NK-92 (cell line): ENCODE measurements around the gene RGL4.
"Not testable (repeated sequence)": the region's sequence is repeated elsewhere in the genome, so short reads cannot be mapped to it uniquely, and the experiment has no call there.

ENCODE experiments used
- DNase-seq: peaks from one replicate; lab custom pipeline; 2025; ENCODE audit not compliant: unreplicated experiment; lab: John Stamatoyannopoulos, UW

Gene RGL4

DNA sequence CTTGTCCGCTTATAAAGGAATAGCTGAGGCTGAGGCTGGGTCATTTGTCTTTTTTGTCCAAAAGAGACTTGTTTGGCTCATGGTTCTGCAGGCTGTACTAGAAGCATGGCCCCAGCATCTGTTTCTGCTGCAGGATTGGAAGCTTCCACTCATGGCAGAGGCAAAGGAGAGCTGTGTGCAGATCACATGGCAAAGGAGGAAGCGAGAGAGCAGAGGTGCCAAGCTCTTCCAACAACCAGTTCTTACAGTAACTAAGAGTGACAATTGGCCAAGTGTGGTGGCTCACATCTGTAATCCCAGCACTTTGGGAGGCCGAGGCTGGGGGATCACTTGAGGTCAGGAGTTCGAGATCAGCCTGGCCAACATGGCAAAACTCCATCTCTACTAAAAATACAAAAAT, 37.3 kb downstream of the RGL4 start:
- DNase-seq = not testable (repeated sequence)

DNA sequence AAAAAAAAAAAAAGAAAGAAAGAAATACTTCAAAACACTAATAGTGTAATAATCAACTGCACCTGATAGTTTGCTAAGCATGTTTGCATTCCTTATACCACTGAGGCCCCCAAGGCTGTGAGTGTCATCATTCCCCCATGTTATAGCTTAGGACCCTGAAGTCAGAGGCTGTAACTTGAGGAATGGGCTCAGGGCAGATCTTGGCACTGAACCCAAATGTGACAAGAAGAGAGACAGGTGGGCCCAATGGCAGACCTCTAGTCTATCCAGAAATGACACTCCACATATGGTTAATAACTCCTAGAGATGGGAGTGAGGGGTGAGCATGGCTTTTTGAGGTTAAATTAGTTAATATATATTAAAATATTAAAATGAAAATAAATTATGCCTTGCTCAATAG, 46.9 kb downstream of the RGL4 start:
- no peak for DNase-seq

DNA sequence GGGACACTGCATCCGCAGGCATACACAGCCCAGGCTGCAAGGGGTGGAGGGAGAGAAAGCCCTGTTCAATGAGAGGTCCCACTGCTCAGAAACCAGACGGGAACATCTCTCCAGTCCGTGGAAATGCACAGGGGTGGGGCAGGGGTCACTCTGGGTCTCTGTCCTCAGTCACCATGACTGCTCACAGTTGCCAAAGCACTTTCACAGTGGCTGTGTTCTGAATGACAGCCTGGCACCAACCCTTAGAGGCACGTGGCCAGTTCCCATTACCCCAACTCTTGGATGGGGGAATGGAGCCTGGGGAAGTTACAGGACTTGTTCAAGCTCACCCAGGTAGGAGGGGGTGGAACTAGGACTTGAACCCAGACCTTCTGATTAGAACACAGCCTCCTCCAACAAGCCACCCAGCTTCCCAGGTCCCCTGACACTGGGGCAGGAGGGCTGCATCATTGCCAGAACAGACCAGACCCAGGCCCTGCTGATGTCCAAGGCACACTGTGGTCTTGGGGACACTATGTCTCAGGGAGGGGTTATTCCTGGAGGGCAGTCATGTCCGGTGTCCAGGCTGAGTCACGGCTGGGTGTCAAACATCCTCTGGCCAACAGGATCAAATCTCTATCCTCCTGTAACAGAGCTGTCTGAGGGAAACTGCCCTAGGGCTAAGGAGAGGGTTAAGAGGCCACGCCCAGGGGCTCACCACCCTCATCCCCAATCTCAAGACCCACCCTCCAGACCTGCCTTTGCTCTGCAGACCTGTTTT, 51.9 kb downstream of the RGL4 start:
- DNase-seq = no peak

DNA sequence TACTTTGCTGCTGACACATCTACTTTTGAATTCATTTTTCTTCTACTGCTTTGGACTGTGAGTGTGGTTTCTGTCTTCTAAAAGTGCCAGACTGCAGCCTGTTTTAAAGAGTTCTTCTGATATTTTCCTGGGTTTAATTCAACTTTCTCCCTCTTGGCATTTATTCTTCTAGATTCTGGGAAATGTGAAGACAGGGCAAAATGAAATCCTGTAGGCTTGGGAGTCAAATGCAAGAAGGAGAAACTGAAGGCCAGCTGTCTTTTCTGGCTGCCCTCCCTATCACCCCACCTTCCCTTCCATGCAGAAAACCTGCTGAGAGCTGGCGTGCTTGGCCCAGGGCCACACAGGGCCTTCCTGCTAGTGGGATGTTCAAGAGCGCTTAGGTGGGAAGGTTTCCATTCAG, 52.5 kb downstream of the RGL4 start:
- DNase-seq = no peak

DNA sequence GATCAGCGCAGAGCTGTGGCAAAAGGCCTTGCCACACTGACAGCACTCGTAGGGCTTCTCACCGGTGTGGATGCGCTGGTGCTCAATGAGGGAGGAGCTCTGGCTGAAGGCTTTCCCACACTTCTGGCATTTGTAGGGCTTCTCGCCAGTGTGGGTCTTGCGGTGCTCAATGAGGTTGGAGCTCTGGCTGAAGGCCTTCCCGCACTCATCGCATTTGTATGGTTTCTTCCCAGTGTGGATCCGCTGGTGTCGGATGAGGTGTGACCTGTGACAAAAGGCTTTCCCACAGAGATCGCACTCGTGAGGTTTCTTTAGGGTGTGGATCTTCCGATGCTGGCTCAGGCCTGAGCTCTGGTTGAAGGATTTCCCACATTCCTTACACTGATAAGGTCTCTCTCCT, 53.2 kb downstream of the RGL4 start:
- DNase-seq = no peak

DNA sequence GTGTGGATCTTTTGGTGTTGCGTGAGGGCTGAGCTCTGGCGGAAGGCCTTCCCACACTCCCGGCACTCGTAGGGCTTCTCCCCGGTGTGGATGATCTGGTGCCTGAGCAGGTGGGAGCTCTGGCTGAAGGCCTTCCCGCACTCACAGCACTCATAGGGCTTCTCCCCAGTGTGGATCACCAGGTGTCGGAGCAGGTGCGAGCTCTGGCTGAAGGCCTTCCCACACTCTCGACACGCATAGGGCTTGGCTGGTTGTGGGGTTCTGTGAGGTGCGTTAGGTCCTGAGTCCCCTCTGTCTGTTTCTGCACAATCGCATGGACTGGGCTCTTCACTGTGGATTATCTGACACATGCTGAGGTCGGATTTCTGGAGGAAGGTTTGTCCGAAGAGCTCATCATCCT, 53.7 kb downstream of the RGL4 start:
- DNase-seq = no peak

DNA sequence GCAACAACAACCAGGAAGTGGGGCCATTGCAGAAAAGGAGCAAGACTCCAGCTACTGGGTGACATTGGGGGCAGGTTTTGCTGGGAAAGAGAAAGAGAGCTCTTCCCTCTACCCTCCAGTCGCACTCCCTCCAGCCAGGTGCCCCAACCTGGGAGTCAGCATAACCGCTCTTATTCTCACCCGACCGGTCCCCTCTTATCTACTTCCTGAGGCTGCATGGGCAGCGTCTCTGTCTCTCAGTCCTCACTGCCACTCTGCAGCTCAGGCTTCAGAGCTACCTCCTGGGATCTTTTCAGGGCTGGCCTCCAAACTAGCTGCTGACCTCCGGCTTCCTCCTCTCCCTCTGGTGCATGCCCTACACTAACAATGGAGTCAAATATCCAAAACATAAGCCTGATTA, 55.0 kb downstream of the RGL4 start:
- no peak for DNase-seq
